Activated CD4-positive, alpha-beta T cell treated with anti-CD3 and anti-CD28 coated beads, Interleukin-2, amount 50 U/mL, for 48 hours (primary cell): ENCODE measurements around the gene RXFP3.

Experiments
- DNase-seq, 2 experiments: peaks; one replicate each; pipeline ENCODE4 v3.0.0-alpha.2; 2020

The RXFP3 gene

DNA sequence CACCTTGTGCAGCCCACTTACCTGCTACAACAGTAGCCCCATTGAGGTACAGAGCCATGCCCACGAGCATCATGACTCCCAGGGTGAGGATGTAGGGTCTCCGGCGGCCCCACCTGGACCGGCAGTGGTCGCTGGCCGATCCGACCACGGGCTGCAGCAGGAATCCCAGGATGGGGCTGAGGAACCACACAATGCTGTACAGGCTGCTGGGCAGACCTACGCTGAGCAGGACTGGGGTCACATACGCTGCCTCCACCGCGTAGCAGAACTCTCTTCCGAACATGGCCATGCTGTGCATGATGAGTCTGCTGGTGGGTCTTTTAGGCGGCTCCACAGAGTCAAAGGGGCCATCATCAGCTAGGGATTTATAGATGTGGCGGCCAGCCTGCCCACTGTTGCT, 48.0 kb downstream of the RXFP3 start:
- no peak for DNase-seq

DNA sequence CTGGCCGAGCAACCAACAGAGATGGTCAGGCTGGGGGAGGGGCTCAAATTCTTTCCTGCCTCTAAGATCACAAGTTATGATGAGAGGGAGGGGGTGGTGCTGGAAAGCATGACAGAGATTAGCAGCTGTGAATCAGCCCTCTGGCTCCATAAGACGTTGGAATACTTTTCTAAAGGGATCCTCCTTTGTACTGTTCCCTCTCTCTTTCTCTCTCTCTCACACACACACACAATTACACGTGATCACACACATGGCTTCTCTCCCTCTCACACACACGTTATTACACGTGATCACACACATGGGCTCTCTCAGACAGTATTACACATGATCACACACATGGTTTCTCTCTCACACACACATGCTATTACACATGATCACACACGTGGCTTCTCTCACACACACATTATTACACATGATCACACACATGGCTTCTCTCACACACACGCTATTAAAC, 48.5 kb downstream of the RXFP3 start, which contains the start of gene SLC45A2:
Gene SLC45A2 (minus strand): TSS at position 23 of the 454 bp plus-strand sequence. CDS start 110 bp downstream, outside the sequence.
- DNase-seq, result no peak

DNA sequence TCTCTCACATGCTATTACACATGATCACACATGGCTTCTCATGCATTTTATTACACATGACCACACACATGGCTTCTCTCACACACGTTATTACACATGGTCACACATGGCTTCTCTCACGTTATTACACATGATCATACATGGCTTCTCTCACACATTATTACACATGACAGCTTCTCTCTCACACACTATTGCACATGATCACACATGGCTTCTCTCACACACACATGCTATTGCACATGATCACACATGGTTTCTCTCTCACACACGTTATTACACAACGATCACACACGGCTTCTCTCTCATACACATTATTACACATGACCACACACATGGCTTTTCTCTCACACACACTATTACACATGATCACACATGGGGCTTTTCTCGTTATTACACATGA, 49.3 kb downstream of the RXFP3 start:
- no peak for DNase-seq
